Body of pancreas (tissue), 4 donors: ENCODE data around the gene ARID5A. TPM values are rescaled to one million over a fixed set of nuclear protein-coding genes. Genes with fewer than 3 reads are reported as not detected.

ENCODE experiments used
- ATAC-seq: fragments of 150-250 bp; one replicate; pipeline ENCODE4 v1.9.1; 2016
- DNase-seq, 4 donors: peaks; one replicate each; pipeline ENCODE4 v3.0.0-alpha.2; 2019
- H3K27ac ChIP-seq, 4 donors: fragments of 200-600 bp; sonication (generic); 1 replicate in 3 of 4; 2 replicates in 1 of 4; pipeline versions ENCODE4 v1.5.1 to v1.6.1; 2016 to 2019; ENCODE audit warnings: mild to moderate bottlenecking in 1 of 4, mixed read lengths in 1 of 4, moderate library complexity in 1 of 4
- H3K27me3 ChIP-seq, 2 donors: fragments of 200-600 bp; sonication (generic); one replicate each; pipeline ENCODE4 v1.6.0; 2016; ENCODE audit warnings: mild to moderate bottlenecking in 1 of 2
- H3K36me3 ChIP-seq, 2 donors: fragments of 200-600 bp; sonication (generic); replicated peaks in 1 of 2; 2 replicates each; pipeline ENCODE4 v1.5.1; 2016; ENCODE audit warnings: low read depth in 2 of 2; ENCODE audit not compliant: insufficient read depth in 1 of 2
- H3K4me1 ChIP-seq: fragments of 200-600 bp; sonication (generic); one replicate; pipeline ENCODE4 v1.6.0; 2016
- H3K4me3 ChIP-seq, 2 donors: fragments of 200-600 bp; sonication (generic); 1 replicate in 1 of 2; 2 replicates in 1 of 2; pipeline ENCODE4 v1.5.1; 2016 to 2019
- H3K9me3 ChIP-seq, 3 donors: fragments of 200-600 bp; sonication (generic); 1 replicate in 2 of 3; 2 replicates in 1 of 3; pipeline ENCODE4 v1.5.1; 2016
- WGBS, 2 donors: methylation state at CpG; one replicate each; pipeline ENCODE4 v1.1.5; 2017; 5-methylcytosine and 5-hydroxymethylcytosine counted together
- intact Hi-C: fragments of 100-400 bp; cut with DNase I; formaldehyde crosslinking; loops from one replicate; pipeline ENCODE4 v1.15.1; 2023
- total RNA-seq, 2 donors: library from RNA; depleted of rRNA; stranded (reverse); fragments of >200 nt; gene quantifications; one replicate each; pipeline ENCODE4 v1.1.0, GENCODE V29; 2016
- TF ChIP-seq, protein P1 (sequence below), 7 experiments: fragments of 450-650 bp in 4 of 7; fragments of 200-600 bp in 3 of 7; sonication (generic) in 3 of 7; IDR thresholded peaks; one replicate each; pipeline ENCODE4 v1.5.1; 2016 to 2019; ENCODE audit warnings: antibody characterized with exemption in 7 of 7

ARID5A gene
- total RNA-seq, 2 donors from 2014 or later, result 8.9 to 9.6 TPM

DNA sequence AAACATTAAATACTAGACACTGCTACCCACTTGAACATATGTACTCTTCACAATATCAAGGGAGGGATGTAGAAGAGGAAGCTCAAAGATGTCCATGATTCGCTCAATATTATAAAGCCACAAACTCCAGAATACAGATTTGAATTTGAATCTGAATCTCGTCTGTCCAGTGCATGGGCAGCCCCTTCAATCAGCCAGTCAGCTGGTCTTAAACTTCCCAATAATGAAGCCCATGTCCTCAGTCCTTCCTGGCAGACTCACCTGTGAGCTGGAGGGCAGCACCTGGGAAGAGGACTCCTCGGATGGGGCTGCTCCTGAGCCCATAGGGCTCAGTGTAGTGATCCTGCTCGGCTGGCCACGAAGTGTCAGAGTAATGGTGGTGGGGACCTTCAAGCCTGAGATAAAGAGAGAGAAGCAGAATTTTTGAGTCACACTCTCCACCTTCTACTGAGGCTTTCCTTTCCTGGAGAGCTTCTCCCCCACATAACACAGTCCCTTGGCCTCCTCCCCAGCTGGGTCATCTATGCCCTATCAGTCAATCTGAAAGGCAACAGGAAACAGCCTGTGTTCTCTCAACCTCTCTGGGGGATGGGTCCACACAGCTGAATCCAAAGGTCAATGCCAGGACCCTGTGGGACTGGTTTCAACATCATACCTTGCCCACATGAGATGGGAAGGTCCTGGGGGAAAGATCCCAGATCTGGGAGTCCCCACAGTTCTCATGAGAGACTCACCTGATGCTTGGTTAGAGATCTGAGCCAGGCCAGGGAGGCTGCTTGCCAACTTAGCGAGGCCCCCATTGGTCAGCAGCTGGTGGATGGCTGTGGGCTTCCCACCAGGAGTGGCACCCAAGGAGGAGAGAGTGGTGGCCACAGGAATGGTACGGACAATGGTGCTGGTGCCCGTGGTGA is 65.1 kb downstream of the ARID5A start:
- H3K27me3 ChIP-seq, result no peaks in the 10 kb centered on the region
- H3K4me1 ChIP-seq, result peaks cover 50% of the 10 kb centered on the region
- ATAC-seq (peak; percentile 71), DNase-seq (peak; percentile 51 to 85 (median 80))
- H3K36me3 ChIP-seq, result peaks cover 0 to 3% of the 10 kb centered on the region in 2 donors
- WGBS, 2 donors, result 48 to 49% methylated on average over 8 of the region's 8 CpGs
- no peaks in the 10 kb centered on the region for H3K9me3 ChIP-seq
- H3K27ac ChIP-seq, result peak overlapping the region; percentile 46 to 80 (median 70)
- no peak overlapping the region for H3K4me3 ChIP-seq
- intact Hi-C loops, result no loop called here
- TF ChIP-seq, protein P1, sequence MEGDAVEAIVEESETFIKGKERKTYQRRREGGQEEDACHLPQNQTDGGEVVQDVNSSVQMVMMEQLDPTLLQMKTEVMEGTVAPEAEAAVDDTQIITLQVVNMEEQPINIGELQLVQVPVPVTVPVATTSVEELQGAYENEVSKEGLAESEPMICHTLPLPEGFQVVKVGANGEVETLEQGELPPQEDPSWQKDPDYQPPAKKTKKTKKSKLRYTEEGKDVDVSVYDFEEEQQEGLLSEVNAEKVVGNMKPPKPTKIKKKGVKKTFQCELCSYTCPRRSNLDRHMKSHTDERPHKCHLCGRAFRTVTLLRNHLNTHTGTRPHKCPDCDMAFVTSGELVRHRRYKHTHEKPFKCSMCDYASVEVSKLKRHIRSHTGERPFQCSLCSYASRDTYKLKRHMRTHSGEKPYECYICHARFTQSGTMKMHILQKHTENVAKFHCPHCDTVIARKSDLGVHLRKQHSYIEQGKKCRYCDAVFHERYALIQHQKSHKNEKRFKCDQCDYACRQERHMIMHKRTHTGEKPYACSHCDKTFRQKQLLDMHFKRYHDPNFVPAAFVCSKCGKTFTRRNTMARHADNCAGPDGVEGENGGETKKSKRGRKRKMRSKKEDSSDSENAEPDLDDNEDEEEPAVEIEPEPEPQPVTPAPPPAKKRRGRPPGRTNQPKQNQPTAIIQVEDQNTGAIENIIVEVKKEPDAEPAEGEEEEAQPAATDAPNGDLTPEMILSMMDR (IDR thresholded peaks at IDR 0.05), result no peak

Other genes with a start within 250 kb of the ARID5A start
- gene SNRNP200, start 231.2 kb upstream of the ARID5A start, total RNA-seq, result 100 to 1,000 TPM in 1 of 2 donors, 10 to 100 TPM in 1; 58.1 to 110 TPM
- 1 to 10 TPM in 1 of 2 donors, under 1 TPM in 1; 0.33 to 1.8 TPM for gene ITPRIPL1, start 211.4 kb upstream of the ARID5A start, total RNA-seq
- gene NCAPH, start 201.0 kb upstream of the ARID5A start, total RNA-seq, result under 1 TPM in 1 of 2 donors, not detected in 1; 0.52 TPM
- gene NEURL3, start 31.4 kb upstream of the ARID5A start, total RNA-seq, result 10 to 100 TPM; 40.7 to 71.2 TPM
- gene KANSL3, start 101.6 kb downstream of the ARID5A start, total RNA-seq, result 10 to 100 TPM; 36.6 to 50.4 TPM
- gene FER1L5, start 106.0 kb downstream of the ARID5A start, total RNA-seq, result 1 to 10 TPM in 1 of 2 donors, under 1 TPM in 1; 0.78 to 3.6 TPM
- 1 to 10 TPM; 6.6 to 7.8 TPM for gene LMAN2L, start 203.3 kb downstream of the ARID5A start, total RNA-seq
- gene CNNM4, start 224.2 kb downstream of the ARID5A start, total RNA-seq, result 1 to 10 TPM; 4.3 to 7.8 TPM